SU-DHL-6 (cell line): ENCODE data around the gene CGN.

Experiments used
- CTCF ChIP-seq: fragments of 200-600 bp; sonication (generic); IDR thresholded peaks from one replicate; pipeline ENCODE4 v1.5.1; 2017; ENCODE audit warnings: antibody characterized with exemption, mild to moderate bottlenecking, low read length, moderate library complexity; ENCODE audit not compliant: insufficient read depth, poor library complexity, severe bottlenecking
- EZH2phosphoT487 ChIP-seq: fragments of 200-600 bp; sonication (generic), shearing (Covaris generic); conservative IDR thresholded peaks from 2 replicates; pipeline ENCODE4 v1.6.1; 2018; ENCODE audit warnings: mild to moderate bottlenecking, antibody characterized with exemption, low read length, moderate library complexity, mixed read lengths

DNA sequence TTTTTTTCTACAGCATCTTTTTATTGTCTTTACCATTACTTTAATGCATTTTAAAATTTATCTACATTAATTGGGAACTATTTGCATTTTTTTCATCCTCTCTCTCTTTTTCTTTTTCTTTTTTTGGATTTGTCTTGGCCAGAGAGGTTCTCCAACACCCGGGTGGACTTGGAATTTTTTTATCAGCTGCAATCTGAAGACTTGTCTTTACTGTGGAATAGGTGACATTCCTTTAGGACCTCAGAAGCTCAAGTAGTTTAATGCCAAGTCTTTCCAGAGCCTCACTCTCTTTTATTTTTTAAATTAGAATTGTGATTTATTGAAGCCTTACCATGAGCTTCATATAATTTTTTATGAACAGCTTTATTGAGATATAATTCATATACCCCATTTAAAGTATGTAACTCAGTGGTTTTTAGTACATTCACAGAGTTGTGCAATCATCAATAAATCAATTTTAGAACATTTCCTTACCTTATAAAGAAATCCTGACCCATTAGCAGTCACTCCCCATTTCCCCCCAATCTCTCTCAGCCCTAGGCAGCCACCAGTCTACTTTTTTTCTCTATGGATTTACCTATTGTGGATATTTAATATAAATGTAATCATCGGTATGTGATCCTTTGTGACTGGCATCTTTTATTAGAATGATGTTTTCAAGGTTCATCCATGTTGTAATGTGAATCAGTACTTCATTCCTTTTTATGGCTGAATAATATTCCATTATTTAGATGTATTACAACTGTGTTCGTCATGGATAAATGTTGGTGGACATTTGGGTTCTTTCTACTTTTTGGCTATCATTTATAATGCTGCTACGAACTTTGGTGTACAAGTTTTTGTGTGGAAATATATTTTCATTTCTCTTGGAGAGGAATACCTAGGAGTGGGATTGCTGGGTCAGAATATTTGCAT is 35.1 kb downstream of the CGN start:
- TF ChIP-seq CTCF (no peak), EZH2phosphoT487 (no peak)
